HG03354 (cell line): ENCODE data around the gene PTPN1.
"Not testable (repeated sequence)": the region's sequence is repeated elsewhere in the genome, so short reads cannot be mapped to it uniquely, and the experiment has no call there.

Source experiments
- ATAC-seq: cut with Tn5 transposase; IDR thresholded peaks from one replicate; pipeline ENCODE4 v1.9.1; 2021; ENCODE audit warnings: mild to moderate bottlenecking; ENCODE audit not compliant: unreplicated experiment, poor library complexity, severe bottlenecking

The PTPN1 gene

GRCh38 chr20:50478162-50478990, 31.8 kb upstream of the PTPN1 start:
- peak; percentile 90 for ATAC-seq

- no peak for ATAC-seq
Measured at GRCh38 chr20:50481741-50482140, 28.4 kb upstream of the PTPN1 start.

- ATAC-seq, result no peak
Measured at GRCh38 chr20:50482396-50482981, 27.7 kb upstream of the PTPN1 start.

GRCh38 chr20:50484271-50484976, 25.8 kb upstream of the PTPN1 start:
- no peak for ATAC-seq

GRCh38 chr20:50487397-50487796, 22.8 kb upstream of the PTPN1 start:
- ATAC-seq, result no peak

GRCh38 chr20:50488236-50488806, 21.9 kb upstream of the PTPN1 start:
- ATAC-seq, result no peak

- ATAC-seq, result no peak
Measured at GRCh38 chr20:50491168-50491567, 19.0 kb upstream of the PTPN1 start.

- no peak for ATAC-seq
Measured at GRCh38 chr20:50491926-50492634, 18.1 kb upstream of the PTPN1 start.

GRCh38 chr20:50493881-50494253, 16.3 kb upstream of the PTPN1 start:
- no peak for ATAC-seq

GRCh38 chr20:50494428-50494827, 15.8 kb upstream of the PTPN1 start:
- no peak for ATAC-seq

GRCh38 chr20:50496773-50497385, 13.3 kb upstream of the PTPN1 start:
- ATAC-seq, result no peak

GRCh38 chr20:50498071-50498776, 12.0 kb upstream of the PTPN1 start:
- no peak for ATAC-seq

- no peak for ATAC-seq
Measured at GRCh38 chr20:50499938-50500337, 10.2 kb upstream of the PTPN1 start.

- ATAC-seq, result no peak
Measured at GRCh38 chr20:50501972-50502745, 8.0 kb upstream of the PTPN1 start.

- ATAC-seq, result no peak
Measured at GRCh38 chr20:50504231-50504823, 5.9 kb upstream of the PTPN1 start.

GRCh38 chr20:50506270-50506579, 4.0 kb upstream of the PTPN1 start:
- ATAC-seq, result no peak

GRCh38 chr20:50507745-50508144, 2.4 kb upstream of the PTPN1 start:
- not testable (repeated sequence) for ATAC-seq

GRCh38 chr20:50508171-50508755, 1.9 kb upstream of the PTPN1 start:
- ATAC-seq, result no peak
